Type B pancreatic cell (in vitro differentiated cells): ENCODE data around the gene EIF6. TPM values are rescaled to one million over a fixed set of nuclear protein-coding genes. Genes with fewer than 3 reads are reported as not detected.

Source experiments
- DNase-seq: peaks from one replicate; pipeline ENCODE4 v3.0.0; 2021; ENCODE audit warnings: mixed read lengths; ENCODE audit not compliant: unreplicated experiment; ENCODE audit errors: extremely low spot score
- H3K27ac Mint-ChIP-seq: 2 replicates; pipeline ENCODE4 v1.8.0; 2021; ENCODE audit warnings: mild to moderate bottlenecking, mixed read lengths
- H3K27me3 Mint-ChIP-seq: 2 replicates; pipeline ENCODE4 v1.8.0; 2021; ENCODE audit warnings: mixed read lengths
- H3K36me3 Mint-ChIP-seq: 2 replicates; pipeline ENCODE4 v1.8.0; 2021; ENCODE audit warnings: mixed read lengths
- H3K4me1 Mint-ChIP-seq: one replicate; pipeline ENCODE4 v1.8.0; 2021; ENCODE audit warnings: mixed read lengths; ENCODE audit not compliant: unreplicated experiment
- H3K4me3 Mint-ChIP-seq: 2 replicates; pipeline ENCODE4 v1.8.0; 2021; ENCODE audit warnings: mild to moderate bottlenecking, mixed read lengths
- H3K9me3 Mint-ChIP-seq: 2 replicates; pipeline ENCODE4 v1.8.0; 2021; ENCODE audit warnings: mixed read lengths
- CTCF ChIP-seq: fragments of 200-600 bp; sonication (generic); conservative IDR thresholded peaks from 2 replicates; pipeline ENCODE4 v1.5.0; 2021; ENCODE audit warnings: antibody characterized with exemption, mild to moderate bottlenecking
- total RNA-seq: library from RNA; stranded (reverse); gene quantifications from 2 replicates; pipeline ENCODE4 v1.2.1, GENCODE V29; 2021; ENCODE audit warnings: low replicate concordance

The EIF6 gene
- total RNA-seq, 1 donor from 2014 or later, result 124 TPM

- Mint-ChIP-seq H3K27me3 (no peaks in the 10 kb centered on the region), H3K9me3 (no peaks in the 10 kb centered on the region), H3K4me1 (no peaks in the 10 kb centered on the region), H3K36me3 (no peaks in the 10 kb centered on the region), H3K27ac (no peak overlapping the region), H3K4me3 (no peak overlapping the region)
- DNase-seq, result no peak
- no peak for TF ChIP-seq CTCF
Observed at GRCh38 chr20:35243986-35244385, 40.6 kb downstream of the EIF6 start.

- no peak for TF ChIP-seq CTCF
- Mint-ChIP-seq H3K36me3 (no peaks in the 10 kb centered on the region), H3K4me1 (no peaks in the 10 kb centered on the region), H3K27me3 (no peaks in the 10 kb centered on the region), H3K9me3 (no peaks in the 10 kb centered on the region), H3K27ac (no peak overlapping the region), H3K4me3 (no peak overlapping the region)
- DNase-seq, result no peak
Observed at GRCh38 chr20:35243317-35243716, 41.3 kb downstream of the EIF6 start.

- TF ChIP-seq CTCF, result no peak
- Mint-ChIP-seq H3K9me3 (no peaks in the 10 kb centered on the region), H3K36me3 (no peaks in the 10 kb centered on the region), H3K4me3 (no peak overlapping the region), H3K27ac (no peak overlapping the region), H3K4me1 (no peaks in the 10 kb centered on the region), H3K27me3 (no peaks in the 10 kb centered on the region)
- DNase-seq, result no peak
Observed at GRCh38 chr20:35240811-35241293, 43.7 kb downstream of the EIF6 start.

GRCh38 chr20:35240083-35240810, 44.3 kb downstream of the EIF6 start:
- DNase-seq, result no peak
- no peak overlapping the region for H3K4me3 Mint-ChIP-seq
- no peaks in the 10 kb centered on the region for H3K4me1 Mint-ChIP-seq
- no peaks in the 10 kb centered on the region for H3K27me3 Mint-ChIP-seq
- TF ChIP-seq CTCF, result no peak
- no peaks in the 10 kb centered on the region for H3K9me3 Mint-ChIP-seq
- no peaks in the 10 kb centered on the region for H3K36me3 Mint-ChIP-seq
- H3K27ac Mint-ChIP-seq, result no peak overlapping the region

GRCh38 chr20:35238735-35239134, 45.8 kb downstream of the EIF6 start:
- no peaks in the 10 kb centered on the region for H3K9me3 Mint-ChIP-seq
- H3K4me1 Mint-ChIP-seq, result no peaks in the 10 kb centered on the region
- no peak for DNase-seq
- no peaks in the 10 kb centered on the region for H3K36me3 Mint-ChIP-seq
- TF ChIP-seq CTCF, result no peak
- H3K4me3 Mint-ChIP-seq, result no peak overlapping the region
- H3K27ac Mint-ChIP-seq, result no peak overlapping the region
- no peaks in the 10 kb centered on the region for H3K27me3 Mint-ChIP-seq
